ENCODE data around the gene NFIB. TPM values are rescaled to one million over a fixed set of nuclear protein-coding genes. Genes with fewer than 3 reads are reported as not detected.

NFIB gene
- total RNA-seq, 1 experiment from 2014 or later, result 14.3 TPM

DNA sequence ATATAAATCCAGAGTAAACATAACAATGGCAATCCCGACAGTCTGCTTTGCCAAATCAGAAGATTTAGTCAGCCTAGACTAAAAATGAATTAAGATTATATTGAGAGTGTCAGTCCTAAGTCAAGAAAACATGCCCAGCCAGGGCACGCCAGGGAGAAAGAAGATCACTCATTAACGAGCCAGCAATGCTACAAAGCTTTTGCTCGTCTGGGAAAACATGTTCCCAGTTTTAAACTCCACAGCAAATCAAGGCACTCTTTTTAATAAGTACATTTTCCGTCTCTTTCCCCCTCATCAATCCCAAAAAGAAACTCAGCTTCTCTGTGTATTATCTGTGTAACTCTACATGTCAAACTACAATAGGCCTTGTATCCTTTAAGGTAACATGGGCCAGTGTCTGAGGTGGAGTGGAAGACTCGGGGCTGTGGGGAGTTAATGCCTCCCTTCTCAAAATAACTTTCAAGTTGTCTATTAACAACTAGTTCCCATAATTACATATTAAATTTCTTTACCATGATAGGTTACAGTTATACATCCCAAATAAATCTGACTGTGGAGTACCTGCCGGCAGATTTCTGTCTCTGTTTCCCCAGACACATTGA, 40.9 kb downstream of the NFIB start:
- no peaks in the 10 kb centered on the region for H3K27me3 ChIP-seq (ENCODE audit: insufficient read depth, low read length)
- peaks cover 12% of the 10 kb centered on the region for H3K4me1 ChIP-seq (ENCODE audit: insufficient read depth, low read length)
- H3K27ac Mint-ChIP-seq, result peak overlapping the region; percentile 96 to 99 (median 97)
- peaks cover 63% of the 10 kb centered on the region in 2 experiments for H3K4me1 Mint-ChIP-seq
- no peak overlapping the region for H3T11ph ChIP-seq (ENCODE audit: low read length)
- H2BK12ac ChIP-seq (ENCODE audit: insufficient read length, low read depth, low read length), result no peak overlapping the region
- no peak overlapping the region for H2AFZ ChIP-seq (ENCODE audit: low read length)
- 0 out of 2 replicates have a peak, but pooled peaks cover 2% of the 10 kb centered on the region for H3K79me2 ChIP-seq (ENCODE audit: insufficient read depth, low read length)
- H3K9me3 ChIP-seq (ENCODE audit: control insufficient read depth, low read depth, low read length), result no peaks in the 10 kb centered on the region
- no peaks in the 10 kb centered on the region for H3K9me3 Mint-ChIP-seq
- no peak overlapping the region for H2BK20ac ChIP-seq (ENCODE audit: low read depth, low read length, poor library complexity, severe bottlenecking)
- no peak for DNase-seq
- H3K23ac ChIP-seq (ENCODE audit: insufficient read length, low read depth, low read length), result no peak overlapping the region
- no peak overlapping the region for H2AK5ac ChIP-seq (ENCODE audit: insufficient read length, low read length)
- H3K27me3 Mint-ChIP-seq (ENCODE audit: low read depth), result no peaks in the 10 kb centered on the region
- H2BK5ac ChIP-seq (ENCODE audit: insufficient read length, low read length), result no peak overlapping the region
- H3K4ac ChIP-seq (ENCODE audit: low read depth, low read length), result no peak overlapping the region
- H2BK15ac ChIP-seq (ENCODE audit: low read depth, low read length), result no peak overlapping the region
- H4K20me1 ChIP-seq (ENCODE audit: control insufficient read depth, insufficient read depth, insufficient read length), result no peaks in the 10 kb centered on the region
- H3K36me3 Mint-ChIP-seq (ENCODE audit: insufficient read depth in 1 of 3, low read depth in 3 of 3), result peaks cover 0 to 5% (median 4%) of the 10 kb centered on the region in 3 experiments; a peak in 5 of 7 replicates
- H3K23me2 ChIP-seq (ENCODE audit: insufficient read length, low read depth, low read length, poor library complexity, severe bottlenecking), result no peaks in the 10 kb centered on the region
- H4K8ac ChIP-seq (replicated peaks; ENCODE audit: insufficient read length, low read depth, low read length), result no peak overlapping the region
- H3K4me2 ChIP-seq (ENCODE audit: insufficient read depth, insufficient read length, low read length), result no peak overlapping the region
- no peak overlapping the region for H3K56ac ChIP-seq (ENCODE audit: insufficient read length, low read depth, low read length)
- H3K27ac ChIP-seq (ENCODE audit: insufficient read length, low read depth, low read length), result no peak overlapping the region
- no peak for TF ChIP-seq CTCF (conservative IDR thresholded peaks at IDR 0.05)
- WGBS (ENCODE audit: extremely low coverage, insufficient read length, low lambda C conversion rate), result no CpG with 5 or more reads among the region's 7 CpGs
- H4K5ac ChIP-seq (ENCODE audit: insufficient read length, low read depth, low read length), result no peak overlapping the region
- H4K91ac ChIP-seq (ENCODE audit: insufficient read length, low read depth, low read length), result no peak overlapping the region
- H3K9ac ChIP-seq (ENCODE audit: extremely low read depth, insufficient read length, low read length), result no peak overlapping the region
- no peak overlapping the region for H2BK120ac ChIP-seq (ENCODE audit: low read depth, low read length, poor library complexity, severe bottlenecking)
- no peak overlapping the region for H3K14ac ChIP-seq (ENCODE audit: insufficient read depth, low read length)
- H3K4me3 Mint-ChIP-seq, result peak overlapping the region in 1 of 2 experiments; percentile 71; a peak in 4 of 5 replicates
- no peak overlapping the region for H3K18ac ChIP-seq (ENCODE audit: insufficient read length, low read depth, low read length)
- no peaks in the 10 kb centered on the region for H3K79me1 ChIP-seq (ENCODE audit: insufficient read depth, low read depth, low read length, poor library complexity, severe bottlenecking)

Measured in H9 (cell line).